Urothelium cell line (cell line): ENCODE data around the gene RPS3.
"Not testable (repeated sequence)": the region's sequence is repeated elsewhere in the genome, so short reads cannot be mapped to it uniquely, and the experiment has no call there.

ENCODE experiments used
- DNase-seq: peaks from one replicate; pipeline ENCODE4 v3.0.0; 2011; ENCODE audit warnings: low spot score, mixed read lengths
- FAIRE-seq: peaks from 2 replicates; lab custom pipeline; 2011; peaks lifted over from hg19 to GRCh38; lab: Jason Lieb, UNC

The RPS3 gene

GRCh38 chr11:75409971-75410370 is 10.7 kb downstream of the RPS3 start:
- DNase-seq, FAIRE-seq: not testable (repeated sequence)

- not testable (repeated sequence) for FAIRE-seq
Measured at GRCh38 chr11:75413146-75413545, 13.8 kb downstream of the RPS3 start.

GRCh38 chr11:75413864-75414263 is 14.5 kb downstream of the RPS3 start:
- FAIRE-seq (no peak), DNase-seq (no peak)

More at GRCh38 chr11:75413146-75413545, 13.8 kb downstream of the RPS3 start:
- DNase-seq = not testable (repeated sequence)

GRCh38 chr11:75420224-75421034 is 21.1 kb downstream of the RPS3 start:
- FAIRE-seq = no peak
- no peak for DNase-seq

- DNase-seq = no peak
- no peak for FAIRE-seq
Measured at GRCh38 chr11:75421035-75421602, 21.8 kb downstream of the RPS3 start.

GRCh38 chr11:75421902-75422247 is 22.6 kb downstream of the RPS3 start:
- FAIRE-seq = no peak
- DNase-seq = no peak

GRCh38 chr11:75422248-75423231 is 23.2 kb downstream of the RPS3 start:
- no peak for DNase-seq
- FAIRE-seq = no peak

GRCh38 chr11:75423721-75424120 is 24.4 kb downstream of the RPS3 start:
- no peak for FAIRE-seq

GRCh38 chr11:75424396-75424795 is 25.1 kb downstream of the RPS3 start:
- DNase-seq (no peak), FAIRE-seq (no peak)

More at GRCh38 chr11:75423721-75424120, 24.4 kb downstream of the RPS3 start:
- DNase-seq = no peak

- DNase-seq (peak; percentile 37), FAIRE-seq (no peak)
Measured at GRCh38 chr11:75425422-75425821, 26.1 kb downstream of the RPS3 start.

- no peak for FAIRE-seq
- no peak for DNase-seq
Measured at GRCh38 chr11:75426720-75427086, 27.4 kb downstream of the RPS3 start.

- FAIRE-seq (no peak), DNase-seq (no peak)
Measured at GRCh38 chr11:75427181-75427580, 27.9 kb downstream of the RPS3 start.

GRCh38 chr11:75428281-75428724 is 29.0 kb downstream of the RPS3 start:
- DNase-seq = no peak
- no peak for FAIRE-seq

- FAIRE-seq (no peak), DNase-seq (no peak)
Measured at GRCh38 chr11:75428989-75429640, 29.8 kb downstream of the RPS3 start.

GRCh38 chr11:75429641-75429901 is 30.3 kb downstream of the RPS3 start:
- FAIRE-seq (no peak), DNase-seq (no peak)

GRCh38 chr11:75429902-75430713 is 30.8 kb downstream of the RPS3 start:
- FAIRE-seq = no peak
- no peak for DNase-seq

- no peak for DNase-seq
- FAIRE-seq = no peak
Measured at GRCh38 chr11:75430714-75431532, 31.6 kb downstream of the RPS3 start.

GRCh38 chr11:75431533-75432525 is 32.5 kb downstream of the RPS3 start:
- FAIRE-seq = no peak
- DNase-seq = no peak
